DND-41 (cell line): ENCODE measurements around the gene ALDH1A2.

Source experiments
- CTCF ChIP-seq: IDR thresholded peaks from 2 replicates; pipeline ENCODE4 v1.5.1; 2012; ENCODE audit warnings: borderline replicate concordance, low read length, moderate library complexity, mild to moderate bottlenecking; ENCODE audit not compliant: poor library complexity, severe bottlenecking; ENCODE audit errors: extremely low read depth
- EZH2 ChIP-seq: IDR thresholded peaks from 3 replicates; pipeline ENCODE4 v1.6.1; 2012; ENCODE audit warnings: borderline replicate concordance, low read depth, mild to moderate bottlenecking, moderate library complexity, low read length, inconsistent platforms; ENCODE audit not compliant: severe bottlenecking

DNA sequence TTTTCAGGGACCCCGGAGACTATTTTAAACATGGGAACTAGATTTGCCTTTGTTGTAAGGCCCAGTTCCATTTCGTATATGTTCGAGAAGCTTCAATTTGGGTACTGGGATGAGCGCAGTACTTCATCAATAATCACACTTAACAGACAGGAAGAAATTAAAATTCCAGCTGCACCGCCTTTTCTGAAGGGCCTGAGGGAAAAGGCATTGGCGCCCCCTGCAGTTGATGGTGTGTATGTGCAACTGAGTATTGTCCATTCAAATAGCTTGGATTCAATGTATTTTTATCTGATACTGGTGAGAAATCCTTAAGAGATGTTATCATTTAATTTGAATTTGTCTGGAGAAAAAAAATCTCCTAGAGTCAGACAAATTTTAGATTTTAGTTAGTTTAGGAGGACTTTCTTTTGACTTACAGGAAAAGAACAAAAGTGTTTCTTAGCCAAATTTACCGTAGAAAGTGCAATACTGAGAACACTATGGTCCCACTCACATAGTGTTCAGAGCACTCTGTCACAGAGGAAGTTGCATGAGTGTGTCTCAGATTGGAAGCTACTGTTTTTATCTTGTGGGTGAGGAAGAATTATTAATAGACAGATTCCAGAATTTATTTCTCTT lies 5.4 kb upstream of the ALDH1A2 start:
- TF ChIP-seq CTCF (peak; percentile 86), EZH2 (no peak)
